Measurements from ENCODE around the gene TRMT11. TPM values are rescaled to one million over a fixed set of nuclear protein-coding genes. Genes with fewer than 3 reads are reported as not detected.

Gene TRMT11
- total and polyA plus RNA-seq, 2 of the 13 experiments (the other 11 are each of a cell fraction or from before 2014, with no cell fraction given) = 42.2 to 81.9 TPM

DNA sequence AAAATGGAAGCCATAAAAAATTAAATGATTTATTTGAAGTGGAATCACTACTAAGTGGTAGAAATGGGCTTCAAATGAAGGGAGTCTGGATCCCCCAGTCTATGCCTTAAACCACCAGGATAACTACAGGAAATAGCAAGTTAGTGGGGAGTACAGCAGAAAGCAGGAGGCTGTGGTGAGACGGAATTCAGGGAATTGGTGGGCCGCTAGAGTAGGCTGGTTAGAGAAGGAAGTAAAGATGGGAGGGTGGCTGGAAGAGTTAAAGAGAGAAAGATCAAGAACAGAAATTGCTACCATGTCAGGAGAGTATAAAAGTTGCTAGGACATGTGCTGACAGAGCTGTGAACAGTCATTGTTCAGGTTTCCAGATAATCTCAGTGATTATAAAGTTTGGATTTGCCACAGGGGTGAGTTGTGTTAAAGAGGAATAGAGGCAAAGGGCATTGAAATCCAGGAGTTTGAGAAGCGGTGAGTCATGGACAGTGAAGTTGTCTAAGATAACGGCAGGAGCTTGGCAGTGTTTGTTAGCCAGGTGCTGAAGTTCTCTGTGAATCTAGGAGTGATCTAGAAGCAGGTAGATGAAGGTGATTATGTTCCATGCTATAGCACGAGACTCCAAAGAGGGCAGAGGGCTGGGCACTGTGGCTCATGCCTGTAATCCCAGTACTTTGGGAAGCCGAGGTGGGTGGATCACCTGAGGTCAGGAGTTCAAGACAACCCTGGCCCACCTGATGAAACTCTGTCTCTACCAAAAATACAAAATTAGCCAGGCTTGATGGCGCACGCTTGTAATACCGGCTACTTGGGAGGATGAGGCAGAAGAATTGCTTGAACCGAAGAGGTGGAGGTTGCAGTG lies 43.4 kb upstream of the TRMT11 start (continued):
- TF ChIP-seq HIVEP1 (CRISPR knock-in tag; IDR thresholded peaks at IDR 0.05) (no peak), ZNF768 (CRISPR knock-in tag; IDR thresholded peaks at IDR 0.05) (no peak), CENPX (CRISPR knock-in tag; IDR thresholded peaks at IDR 0.05) (no peak), ZNF598 (CRISPR knock-in tag; IDR thresholded peaks at IDR 0.05; ENCODE audit: borderline replicate concordance) (no peak), ZKSCAN1 (IDR thresholded peaks at IDR 0.05; ENCODE audit: low read length) (no peak), ZNF33B (CRISPR knock-in tag; IDR thresholded peaks at IDR 0.05) (no peak), EZH2 (conservative IDR thresholded peaks at IDR 0.05; ENCODE audit: low read depth, low read length) (no peak), CREB1 (IDR thresholded peaks at IDR 0.05) (no peak), CREB1 (CRISPR knock-in tag; IDR thresholded peaks at IDR 0.05) (no peak), CHCHD3 (CRISPR knock-in tag; IDR thresholded peaks at IDR 0.05) (no peak), ZNF3 (CRISPR knock-in tag; IDR thresholded peaks at IDR 0.05) (no peak), GABPA (IDR thresholded peaks at IDR 0.05; ENCODE audit: low read depth, low read length) (no peak), GABPA (CRISPR knock-in tag; IDR thresholded peaks at IDR 0.05; ENCODE audit: low read depth) (no peak), ZFP36L2 (CRISPR knock-in tag; IDR thresholded peaks at IDR 0.05) (no peak), GTF2F1 (IDR thresholded peaks at IDR 0.05; ENCODE audit: low read length) (no peak), ARNTL (CRISPR knock-in tag; IDR thresholded peaks at IDR 0.05) (no peak), KLF12 (CRISPR knock-in tag; IDR thresholded peaks at IDR 0.05; ENCODE audit: borderline replicate concordance) (no peak), ZNF713 (CRISPR knock-in tag; IDR thresholded peaks at IDR 0.05) (0 out of 2 replicates have a peak, but pooled peaks have one; percentile 30), ZNF124 (CRISPR knock-in tag; IDR thresholded peaks at IDR 0.05) (no peak), ARHGAP35 (CRISPR knock-in tag; IDR thresholded peaks at IDR 0.05; ENCODE audit: borderline replicate concordance) (no peak), ZNF460 (CRISPR knock-in tag; IDR thresholded peaks at IDR 0.05; ENCODE audit: borderline replicate concordance) (no peak), MIXL1 (CRISPR knock-in tag; IDR thresholded peaks at IDR 0.05) (no peak), ZNF550 (CRISPR knock-in tag; IDR thresholded peaks at IDR 0.05; ENCODE audit: borderline replicate concordance) (no peak)
- TF ChIP-seq, protein P1, sequence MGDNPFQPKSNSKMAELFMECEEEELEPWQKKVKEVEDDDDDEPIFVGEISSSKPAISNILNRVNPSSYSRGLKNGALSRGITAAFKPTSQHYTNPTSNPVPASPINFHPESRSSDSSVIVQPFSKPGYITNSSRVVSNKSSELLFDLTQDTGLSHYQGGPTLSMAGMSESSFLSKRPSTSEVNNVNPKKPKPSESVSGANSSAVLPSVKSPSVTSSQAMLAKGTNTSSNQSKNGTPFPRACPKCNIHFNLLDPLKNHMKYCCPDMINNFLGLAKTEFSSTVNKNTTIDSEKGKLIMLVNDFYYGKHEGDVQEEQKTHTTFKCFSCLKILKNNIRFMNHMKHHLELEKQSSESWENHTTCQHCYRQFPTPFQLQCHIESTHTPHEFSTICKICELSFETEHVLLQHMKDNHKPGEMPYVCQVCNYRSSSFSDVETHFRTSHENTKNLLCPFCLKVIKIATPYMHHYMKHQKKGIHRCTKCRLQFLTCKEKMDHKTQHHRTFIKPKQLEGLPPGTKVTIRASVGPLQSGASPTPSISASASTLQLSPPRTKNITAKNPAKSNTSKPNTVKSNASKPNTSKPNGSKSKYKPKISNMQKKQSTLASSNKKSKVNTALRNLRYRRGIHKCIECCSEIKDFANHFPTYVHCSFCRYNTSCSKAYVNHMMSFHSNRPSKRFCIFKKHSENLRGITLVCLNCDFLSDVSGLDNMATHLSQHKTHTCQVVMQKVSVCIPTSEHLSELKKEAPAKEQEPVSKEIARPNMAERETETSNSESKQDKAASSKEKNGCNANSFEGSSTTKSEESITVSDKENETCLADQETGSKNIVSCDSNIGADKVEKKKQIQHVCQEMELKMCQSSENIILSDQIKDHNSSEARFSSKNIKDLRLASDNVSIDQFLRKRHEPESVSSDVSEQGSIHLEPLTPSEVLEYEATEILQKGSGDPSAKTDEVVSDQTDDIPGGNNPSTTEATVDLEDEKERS (CRISPR knock-in tag; IDR thresholded peaks at IDR 0.05) = no peak
- TF ChIP-seq, protein P2, sequence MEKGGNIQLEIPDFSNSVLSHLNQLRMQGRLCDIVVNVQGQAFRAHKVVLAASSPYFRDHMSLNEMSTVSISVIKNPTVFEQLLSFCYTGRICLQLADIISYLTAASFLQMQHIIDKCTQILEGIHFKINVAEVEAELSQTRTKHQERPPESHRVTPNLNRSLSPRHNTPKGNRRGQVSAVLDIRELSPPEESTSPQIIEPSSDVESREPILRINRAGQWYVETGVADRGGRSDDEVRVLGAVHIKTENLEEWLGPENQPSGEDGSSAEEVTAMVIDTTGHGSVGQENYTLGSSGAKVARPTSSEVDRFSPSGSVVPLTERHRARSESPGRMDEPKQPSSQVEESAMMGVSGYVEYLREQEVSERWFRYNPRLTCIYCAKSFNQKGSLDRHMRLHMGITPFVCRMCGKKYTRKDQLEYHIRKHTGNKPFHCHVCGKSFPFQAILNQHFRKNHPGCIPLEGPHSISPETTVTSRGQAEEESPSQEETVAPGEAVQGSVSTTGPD (CRISPR knock-in tag; IDR thresholded peaks at IDR 0.05) = no peak
- TF ChIP-seq, protein P3, sequence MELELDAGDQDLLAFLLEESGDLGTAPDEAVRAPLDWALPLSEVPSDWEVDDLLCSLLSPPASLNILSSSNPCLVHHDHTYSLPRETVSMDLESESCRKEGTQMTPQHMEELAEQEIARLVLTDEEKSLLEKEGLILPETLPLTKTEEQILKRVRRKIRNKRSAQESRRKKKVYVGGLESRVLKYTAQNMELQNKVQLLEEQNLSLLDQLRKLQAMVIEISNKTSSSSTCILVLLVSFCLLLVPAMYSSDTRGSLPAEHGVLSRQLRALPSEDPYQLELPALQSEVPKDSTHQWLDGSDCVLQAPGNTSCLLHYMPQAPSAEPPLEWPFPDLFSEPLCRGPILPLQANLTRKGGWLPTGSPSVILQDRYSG (CRISPR knock-in tag; IDR thresholded peaks at IDR 0.05) = no peak
- TF ChIP-seq, protein P4, sequence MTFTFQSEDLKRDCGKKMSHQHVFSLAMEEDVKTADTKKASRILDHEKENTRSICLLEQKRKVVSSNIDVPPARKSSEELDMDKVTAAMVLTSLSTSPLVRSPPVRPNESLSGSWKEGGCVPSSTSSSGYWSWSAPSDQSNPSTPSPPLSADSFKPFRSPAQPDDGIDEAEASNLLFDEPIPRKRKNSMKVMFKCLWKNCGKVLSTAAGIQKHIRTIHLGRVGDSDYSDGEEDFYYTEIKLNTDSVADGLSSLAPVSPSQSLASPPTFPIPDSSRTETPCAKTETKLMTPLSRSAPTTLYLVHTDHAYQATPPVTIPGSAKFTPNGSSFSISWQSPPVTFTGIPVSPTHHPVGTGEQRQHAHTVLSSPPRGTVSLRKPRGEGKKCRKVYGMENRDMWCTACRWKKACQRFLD (CRISPR knock-in tag; IDR thresholded peaks at IDR 0.05; ENCODE audit: borderline replicate concordance) = no peak

All from HepG2 (cell line).